T-helper 2 cell treated with Interferon-gamma antibody and Interleukin-4, amounts not matched to agents 100 ng/mL and 5 ng/mL, for 36 hours (primary cell): ENCODE data around the gene VAMP7. TPM values are rescaled to one million over a fixed set of nuclear protein-coding genes. Genes with fewer than 3 reads are reported as not detected.
"Not testable (repeated sequence)": the region's sequence is repeated elsewhere in the genome, so short reads cannot be mapped to it uniquely, and the experiment has no call there.

Experiments used
- intact Hi-C: fragments of 100-400 bp; cut with micrococcal nuclease; formaldehyde crosslinking; loops from one replicate; pipeline ENCODE4 v1.15.1; 2023
- total RNA-seq: library from RNA; stranded (reverse); gene quantifications from 2 replicates; pipeline ENCODE4 v1.2.3, GENCODE V29; 2022

The VAMP7 gene
- total RNA-seq, 1 donor from 2014 or later = 33.9 TPM

GRCh38 chrX:155900765-155901164 lies 19.6 kb downstream of the VAMP7 start:
- intact Hi-C loops = no loop called here

GRCh38 chrX:155907661-155908060 lies 26.5 kb downstream of the VAMP7 start:
- intact Hi-C loops = not testable (repeated sequence)

- intact Hi-C loops = no loop called here
These were observed 42.1 kb downstream of the VAMP7 start for GRCh38 chrX:155923200-155923599.

GRCh38 chrX:155930852-155931618 lies 49.9 kb downstream of the VAMP7 start:
- intact Hi-C loops = not testable (repeated sequence)

GRCh38 chrX:155938132-155938531 lies 57.0 kb downstream of the VAMP7 start:
- intact Hi-C loops = no loop called here

- intact Hi-C loops = no loop called here
These were observed 68.0 kb downstream of the VAMP7 start for GRCh38 chrX:155949098-155949497.

GRCh38 chrX:155951237-155951789 lies 70.2 kb downstream of the VAMP7 start:
- intact Hi-C loops = no loop called here

- intact Hi-C loops = no loop called here
These were observed 71.9 kb downstream of the VAMP7 start for GRCh38 chrX:155953055-155953454.

- intact Hi-C loops = no loop called here
These were observed 73.6 kb downstream of the VAMP7 start for GRCh38 chrX:155954793-155955192.

GRCh38 chrX:155956099-155956498 lies 75.0 kb downstream of the VAMP7 start:
- intact Hi-C loops = no loop called here

GRCh38 chrX:155956649-155957048 lies 75.5 kb downstream of the VAMP7 start:
- intact Hi-C loops = no loop called here

- intact Hi-C loops = no loop called here
These were observed 76.7 kb downstream of the VAMP7 start for GRCh38 chrX:155957843-155958242.

- intact Hi-C loops = no loop called here
These were observed 78.0 kb downstream of the VAMP7 start for GRCh38 chrX:155959018-155959587.

- intact Hi-C loops = no loop called here
These were observed 81.8 kb downstream of the VAMP7 start for GRCh38 chrX:155962906-155963305.

- intact Hi-C loops = loop anchor here (1.0 kb wide), 1 partner anchor 30 kb away; the partner anchor contains the start of gene IL9R
These were observed 85.7 kb downstream of the VAMP7 start for GRCh38 chrX:155966876-155967275.

GRCh38 chrX:155967653-155968325 lies 86.6 kb downstream of the VAMP7 start:
- intact Hi-C loops = loop anchor here (1.0 kb wide), 1 partner anchor 30 kb away; the partner anchor contains the start of gene IL9R

GRCh38 chrX:155968326-155968661 lies 87.1 kb downstream of the VAMP7 start:
- intact Hi-C loops = no loop called here

- intact Hi-C loops = no loop called here
These were observed 87.6 kb downstream of the VAMP7 start for GRCh38 chrX:155968791-155969190.

GRCh38 chrX:155971658-155972057 lies 90.5 kb downstream of the VAMP7 start:
- intact Hi-C loops = not testable (repeated sequence)

- intact Hi-C loops = not testable (repeated sequence)
These were observed 91.1 kb downstream of the VAMP7 start for GRCh38 chrX:155972241-155972640.

GRCh38 chrX:155983326-155983725 lies 102.2 kb downstream of the VAMP7 start:
- intact Hi-C loops = no loop called here

GRCh38 chrX:155985208-155985607 lies 104.1 kb downstream of the VAMP7 start:
- intact Hi-C loops = no loop called here
